GM06990 (cell line): ENCODE data around the gene PRSS2.

Experiments
- DNase-seq: peaks from one replicate; pipeline ENCODE4 v3.0.0-alpha.2; 2011; ENCODE audit not compliant: insufficient read length; ENCODE audit errors: extremely low read depth
- H3K27me3 ChIP-seq: replicated peaks from 2 replicates; pipeline ENCODE4 v1.6.0; 2011; ENCODE audit warnings: low read length; ENCODE audit not compliant: control insufficient read depth, insufficient read depth
- H3K36me3 ChIP-seq: 2 replicates; pipeline ENCODE4 v1.5.1; 2011; ENCODE audit warnings: low read length; ENCODE audit not compliant: control insufficient read depth, insufficient read depth
- H3K4me3 ChIP-seq: replicated peaks from 2 replicates; pipeline ENCODE4 v1.5.1; 2011; ENCODE audit warnings: low read depth, mild to moderate bottlenecking, control low read depth, low read length
- TF ChIP-seq, protein P1 (sequence below): IDR thresholded peaks from 2 replicates; pipeline ENCODE4 v1.5.1; 2011; ENCODE audit warnings: low read length, control low read depth, mild to moderate bottlenecking, inconsistent platforms; ENCODE audit not compliant: insufficient read depth, poor library complexity, severe bottlenecking

Gene PRSS2

DNA sequence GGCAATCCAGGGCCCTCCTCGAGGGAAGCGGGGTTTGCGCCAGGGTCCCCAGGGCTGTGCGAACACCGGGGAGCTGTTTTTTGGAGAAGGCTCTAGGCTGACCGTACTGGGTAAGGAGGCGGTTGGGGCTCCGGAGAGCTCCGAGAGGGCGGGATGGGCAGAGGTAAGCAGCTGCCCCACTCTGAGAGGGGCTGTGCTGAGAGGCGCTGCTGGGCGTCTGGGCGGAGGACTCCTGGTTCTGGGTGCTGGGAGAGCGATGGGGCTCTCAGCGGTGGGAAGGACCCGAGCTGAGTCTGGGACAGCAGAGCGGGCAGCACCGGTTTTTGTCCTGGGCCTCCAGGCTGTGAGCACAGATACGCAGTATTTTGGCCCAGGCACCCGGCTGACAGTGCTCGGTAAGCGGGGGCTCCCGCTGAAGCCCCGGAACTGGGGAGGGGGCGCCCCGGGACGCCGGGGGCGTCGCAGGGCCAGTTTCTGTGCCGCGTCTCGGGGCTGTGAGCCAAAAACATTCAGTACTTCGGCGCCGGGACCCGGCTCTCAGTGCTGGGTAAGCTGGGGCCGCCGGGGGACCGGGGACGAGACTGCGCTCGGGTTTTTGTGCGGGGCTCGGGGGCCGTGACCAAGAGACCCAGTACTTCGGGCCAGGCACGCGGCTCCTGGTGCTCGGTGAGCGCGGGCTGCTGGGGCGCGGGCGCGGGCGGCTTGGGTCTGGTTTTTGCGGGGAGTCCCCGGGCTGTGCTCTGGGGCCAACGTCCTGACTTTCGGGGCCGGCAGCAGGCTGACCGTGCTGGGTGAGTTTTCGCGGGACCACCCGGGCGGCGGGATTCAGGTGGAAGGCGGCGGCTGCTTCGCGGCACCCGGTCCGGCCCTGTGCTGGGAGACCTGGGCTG is 26.0 kb downstream of the PRSS2 start:
- H3K4me3 ChIP-seq: peak overlapping the region; percentile 80
- H3K27me3 ChIP-seq: no peaks in the 10 kb centered on the region
- H3K36me3 ChIP-seq: peaks cover 2% of the 10 kb centered on the region; the same call in 1 of the 2 replicates
- TF ChIP-seq, protein P1, sequence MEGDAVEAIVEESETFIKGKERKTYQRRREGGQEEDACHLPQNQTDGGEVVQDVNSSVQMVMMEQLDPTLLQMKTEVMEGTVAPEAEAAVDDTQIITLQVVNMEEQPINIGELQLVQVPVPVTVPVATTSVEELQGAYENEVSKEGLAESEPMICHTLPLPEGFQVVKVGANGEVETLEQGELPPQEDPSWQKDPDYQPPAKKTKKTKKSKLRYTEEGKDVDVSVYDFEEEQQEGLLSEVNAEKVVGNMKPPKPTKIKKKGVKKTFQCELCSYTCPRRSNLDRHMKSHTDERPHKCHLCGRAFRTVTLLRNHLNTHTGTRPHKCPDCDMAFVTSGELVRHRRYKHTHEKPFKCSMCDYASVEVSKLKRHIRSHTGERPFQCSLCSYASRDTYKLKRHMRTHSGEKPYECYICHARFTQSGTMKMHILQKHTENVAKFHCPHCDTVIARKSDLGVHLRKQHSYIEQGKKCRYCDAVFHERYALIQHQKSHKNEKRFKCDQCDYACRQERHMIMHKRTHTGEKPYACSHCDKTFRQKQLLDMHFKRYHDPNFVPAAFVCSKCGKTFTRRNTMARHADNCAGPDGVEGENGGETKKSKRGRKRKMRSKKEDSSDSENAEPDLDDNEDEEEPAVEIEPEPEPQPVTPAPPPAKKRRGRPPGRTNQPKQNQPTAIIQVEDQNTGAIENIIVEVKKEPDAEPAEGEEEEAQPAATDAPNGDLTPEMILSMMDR: no peak
- peak; percentile 43 for DNase-seq

DNA sequence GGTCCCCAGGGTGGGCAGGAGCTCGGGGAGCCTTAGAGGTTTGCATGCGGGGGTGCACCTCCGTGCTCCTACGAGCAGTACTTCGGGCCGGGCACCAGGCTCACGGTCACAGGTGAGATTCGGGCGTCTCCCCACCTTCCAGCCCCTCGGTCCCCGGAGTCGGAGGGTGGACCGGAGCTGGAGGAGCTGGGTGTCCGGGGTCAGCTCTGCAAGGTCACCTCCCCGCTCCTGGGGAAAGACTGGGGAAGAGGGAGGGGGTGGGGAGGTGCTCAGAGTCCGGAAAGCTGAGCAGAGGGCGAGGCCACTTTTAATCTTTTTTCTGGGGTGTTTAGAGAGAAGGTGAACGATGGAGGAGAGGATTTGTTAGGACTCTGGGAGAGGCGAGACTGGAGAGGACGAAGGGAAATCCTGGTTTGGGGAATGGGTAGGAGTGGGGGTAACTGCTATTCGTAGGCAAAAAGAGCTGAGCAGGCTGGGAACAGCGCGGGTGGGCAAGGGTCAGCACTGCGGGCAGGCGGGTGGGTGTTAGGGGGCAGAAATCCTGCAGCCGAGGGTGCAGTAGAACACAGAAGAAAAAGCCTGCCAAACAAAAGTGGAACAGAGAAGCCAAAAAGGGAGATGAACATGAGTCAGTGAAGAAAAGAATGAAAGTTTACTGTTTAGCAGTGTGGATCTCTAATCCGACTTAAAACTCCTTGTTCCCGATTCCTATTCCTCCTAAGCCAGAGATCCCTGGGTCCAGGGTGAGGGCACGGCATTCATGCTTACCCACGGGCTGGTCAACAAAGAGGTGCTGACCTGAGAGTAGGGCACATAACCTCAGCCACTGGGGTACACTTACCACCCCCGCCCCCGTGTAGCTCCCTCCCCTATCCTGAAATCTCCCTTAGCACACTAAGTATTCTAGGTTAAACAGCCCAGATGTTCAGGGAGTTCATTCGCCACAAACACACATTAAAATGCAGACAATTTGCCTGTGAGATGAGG is 26.9 kb downstream of the PRSS2 start:
- peak overlapping the region; percentile 80 for H3K4me3 ChIP-seq
- no peaks in the 10 kb centered on the region for H3K27me3 ChIP-seq
- TF ChIP-seq, protein P1: no peak
- DNase-seq: no peak
- peaks cover 4% of the 10 kb centered on the region for H3K36me3 ChIP-seq

DNA sequence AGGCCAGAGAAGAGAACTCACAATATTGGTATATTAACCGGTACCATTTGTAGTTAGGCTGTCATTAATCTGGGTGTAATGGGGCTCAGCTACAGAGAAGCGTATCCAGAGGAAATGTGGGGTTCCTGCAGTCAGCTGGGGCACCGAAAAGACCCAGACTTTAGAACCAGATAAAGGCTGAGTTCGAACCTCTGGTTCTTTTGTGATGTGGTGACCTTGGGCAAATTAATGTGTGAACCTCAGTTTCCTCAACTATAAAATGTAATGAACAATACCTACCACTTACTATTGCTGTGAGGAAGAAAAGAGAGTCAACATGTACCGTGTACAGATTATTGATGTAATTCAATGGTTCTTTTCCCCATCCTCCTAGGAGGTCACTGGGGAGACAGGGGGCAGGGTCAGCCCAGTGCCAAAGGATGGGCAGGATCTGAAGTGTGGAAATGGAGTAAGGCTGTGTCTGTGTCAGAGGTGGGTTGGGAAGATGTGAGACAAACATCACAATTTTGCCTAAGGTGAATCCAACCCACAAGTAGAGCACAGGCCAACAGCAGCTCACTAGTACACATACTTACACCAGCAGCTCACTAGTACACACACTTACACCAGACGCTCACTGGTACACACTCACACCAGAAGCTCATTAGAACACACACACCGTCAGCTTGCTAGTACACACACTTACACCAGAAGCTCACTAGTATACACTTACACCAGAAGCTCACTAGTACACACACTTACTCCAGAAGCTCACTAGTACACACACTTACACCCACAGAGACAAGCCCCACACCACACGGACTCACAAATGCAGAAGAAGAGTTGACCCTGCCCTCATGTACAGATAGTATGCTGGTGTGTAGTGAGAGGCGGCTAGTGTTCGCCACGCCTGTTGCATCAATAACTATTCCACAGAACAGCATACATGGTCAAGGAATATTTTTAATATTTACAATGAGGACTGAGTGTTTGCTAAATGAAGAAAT is 28.0 kb downstream of the PRSS2 start:
- TF ChIP-seq, protein P1: no peak
- Histone ChIP-seq H3K4me3 (peak overlapping the region; percentile 80), H3K27me3 (no peaks in the 10 kb centered on the region), H3K36me3 (peaks cover 4% of the 10 kb centered on the region)
- no peak for DNase-seq

DNA sequence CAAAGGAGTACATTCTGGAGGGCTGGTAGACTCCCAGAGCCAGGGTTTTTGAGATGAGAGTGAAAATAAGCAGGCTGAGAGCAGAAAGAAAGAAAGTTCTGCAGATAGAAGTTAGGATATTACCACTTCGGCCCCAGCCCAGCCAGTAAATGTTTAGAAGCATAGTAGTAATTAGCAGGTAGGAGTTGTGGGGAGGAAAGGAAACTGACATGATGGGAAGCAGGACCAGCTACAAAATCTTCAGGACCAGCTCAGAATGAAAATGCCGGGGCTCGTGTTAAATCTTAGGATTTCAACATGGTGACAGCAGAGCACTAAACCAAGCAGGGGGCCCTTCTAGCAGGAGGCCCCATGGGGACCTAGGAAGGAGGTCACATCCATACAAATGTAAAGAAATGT is 28.7 kb downstream of the PRSS2 start:
- peak overlapping the region; percentile 80 for H3K4me3 ChIP-seq
- DNase-seq: no peak
- no peaks in the 10 kb centered on the region for H3K27me3 ChIP-seq
- peaks cover 4% of the 10 kb centered on the region for H3K36me3 ChIP-seq
- TF ChIP-seq, protein P1: no peak

DNA sequence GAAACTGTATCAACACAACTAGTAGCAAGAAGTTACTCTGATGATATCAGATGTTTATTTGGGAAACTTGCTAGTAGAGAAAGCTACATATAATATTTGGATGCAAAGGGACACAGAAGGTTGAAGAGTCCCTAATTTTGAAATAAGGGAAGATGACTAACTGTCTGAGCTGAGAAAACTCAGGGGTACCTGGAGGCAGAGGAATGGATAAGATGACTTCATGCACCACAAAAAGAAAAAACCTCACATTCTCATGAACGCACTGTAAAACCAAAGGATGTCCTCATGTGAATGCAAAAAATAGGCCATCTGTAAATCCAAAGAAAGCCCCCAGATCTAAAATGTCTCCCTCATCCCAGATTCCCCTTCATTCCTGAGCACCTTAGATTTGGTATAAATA is 29.3 kb downstream of the PRSS2 start:
- TF ChIP-seq, protein P1: no peak
- no peak for DNase-seq
- Histone ChIP-seq H3K27me3 (no peaks in the 10 kb centered on the region), H3K36me3 (peaks cover 4% of the 10 kb centered on the region), H3K4me3 (no peak overlapping the region)
